Endothelial cell of umbilical vein (primary cell): ENCODE data around the gene EZH1. TPM values are rescaled to one million over a fixed set of nuclear protein-coding genes. Genes with fewer than 3 reads are reported as not detected.

Experiments
- BruUV-seq: library from RNA; stranded (reverse); fragments of 400-500 nt; replicated peaks from 2 replicates; lab custom pipeline; 2021; lab: Mats Ljungman, UMichigan
- CTCF ChIA-PET: fragments of 300-600, 350-600 bp; sonication (Branson Sonifier 250); formaldehyde crosslinking; loops from one replicate; lab custom pipeline; 2021; ENCODE audit warnings: antibody characterized with exemption, inconsistent platforms; lab: Charles Lee
- POLR2A ChIA-PET: fragments of 300-600, 350-600 bp; sonication (Branson Sonifier 250); formaldehyde crosslinking; loops from one replicate; lab custom pipeline; 2021; ENCODE audit warnings: antibody characterized with exemption, inconsistent platforms; lab: Charles Lee
- DNase-seq: peaks from one replicate; pipeline ENCODE4 v3.0.0-alpha.2; 2011; ENCODE audit warnings: low read depth, low spot score
- FAIRE-seq: peaks from 2 replicates; lab custom pipeline; 2011; peaks lifted over from hg19 to GRCh38; lab: Jason Lieb, UNC
- H2AFZ ChIP-seq: 2 replicates; pipeline ENCODE4 v1.6.0; 2012; ENCODE audit warnings: low read depth, low read length, control low read depth, inconsistent platforms
- H3K27ac ChIP-seq: 2 replicates; pipeline ENCODE4 v1.5.1; 2011; ENCODE audit warnings: low read depth, mild to moderate bottlenecking, control low read depth, low read length, moderate library complexity; ENCODE audit not compliant: insufficient read depth
- H3K27me3 ChIP-seq, 2 experiments: 2 replicates each; pipeline versions ENCODE4 v1.6.0 to v1.6.1; 2011; ENCODE audit warnings: low read length in 2 of 2, mixed read lengths in 1 of 2; ENCODE audit not compliant: control insufficient read depth in 2 of 2, insufficient read depth in 2 of 2
- H3K36me3 ChIP-seq, 2 experiments: 2 replicates in 1 of 2; 3 replicates in 1 of 2; pipeline ENCODE4 v1.5.1; 2011; ENCODE audit warnings: low read length in 2 of 2, mild to moderate bottlenecking in 1 of 2, moderate library complexity in 1 of 2; ENCODE audit not compliant: control insufficient read depth in 2 of 2, insufficient read depth in 2 of 2; ENCODE audit errors: extremely low read depth in 1 of 2
- H3K4me1 ChIP-seq: 3 replicates; pipeline ENCODE4 v1.5.1; 2011; ENCODE audit warnings: mild to moderate bottlenecking, low read length; ENCODE audit not compliant: control insufficient read depth, insufficient read depth; ENCODE audit errors: extremely low read depth
- H3K4me2 ChIP-seq: 2 replicates; pipeline ENCODE4 v1.6.1; 2011; ENCODE audit warnings: low read length, control low read depth, mixed read lengths; ENCODE audit not compliant: insufficient read depth
- H3K4me3 ChIP-seq, 3 experiments: fragments of 200-600 bp in 1 of 3; sonication (generic), shearing (Covaris generic) in 1 of 3; replicated peaks in 1 of 3; 2 replicates each; pipeline ENCODE4 v1.5.1; 2011 to 2016; ENCODE audit warnings: control low read depth in 3 of 3, low read length in 3 of 3, mild to moderate bottlenecking in 2 of 3, inconsistent platforms in 1 of 3, low read depth in 1 of 3, moderate library complexity in 1 of 3; ENCODE audit not compliant: insufficient read depth in 1 of 3
- H3K79me2 ChIP-seq: 2 replicates; pipeline ENCODE4 v1.6.0; 2012; ENCODE audit warnings: low read length, inconsistent platforms; ENCODE audit not compliant: control insufficient read depth, insufficient read depth
- H3K9ac ChIP-seq: replicated peaks from 2 replicates; pipeline ENCODE3; 2011; ENCODE audit warnings: low read length, control low read depth; ENCODE audit not compliant: insufficient read depth; ENCODE audit errors: extremely low read depth
- H3K9me1 ChIP-seq: replicated peaks from 3 replicates; pipeline ENCODE4 v1.6.0; 2011; ENCODE audit warnings: mild to moderate bottlenecking, low read length; ENCODE audit not compliant: control insufficient read depth, insufficient read depth; ENCODE audit errors: extremely low read depth
- H3K9me3 ChIP-seq: replicated peaks from 2 replicates; pipeline ENCODE4 v1.5.1; 2012; ENCODE audit warnings: low read length, inconsistent platforms; ENCODE audit not compliant: control insufficient read depth, insufficient read depth
- H4K20me1 ChIP-seq: replicated peaks from 2 replicates; pipeline ENCODE3; 2011; ENCODE audit warnings: mild to moderate bottlenecking, low read length; ENCODE audit not compliant: control insufficient read depth, insufficient read depth; ENCODE audit errors: extremely low read depth
- CTCF ChIP-seq, 2 donors: IDR thresholded peaks; 1 replicate in 1 of 2; 2 replicates in 1 of 2; pipeline ENCODE4 v1.5.1; 2011; ENCODE audit warnings: low read length in 2 of 2, mild to moderate bottlenecking in 2 of 2, moderate library complexity in 2 of 2, control low read depth in 1 of 2, inconsistent platforms in 1 of 2, low read depth in 1 of 2; ENCODE audit not compliant: insufficient read depth in 1 of 2; ENCODE audit errors: extremely low read depth in 1 of 2
- FOS ChIP-seq: IDR thresholded peaks from 2 replicates; pipeline ENCODE4 v1.6.1; 2011; ENCODE audit warnings: mild to moderate bottlenecking, low read length, moderate library complexity, borderline replicate concordance; ENCODE audit not compliant: insufficient read depth
- JUN ChIP-seq: IDR thresholded peaks from 2 replicates; pipeline ENCODE4 v1.6.1; 2011; ENCODE audit warnings: borderline replicate concordance, low read depth; ENCODE audit not compliant: insufficient read length, insufficient read depth
- POLR2AphosphoS5 ChIP-seq: IDR thresholded peaks from 2 replicates; pipeline ENCODE4 v1.6.1; 2012; ENCODE audit warnings: low read depth, mild to moderate bottlenecking, control low read depth, low read length, moderate library complexity; ENCODE audit not compliant: insufficient read depth
- dilution Hi-C: fragments of 300-500 bp; cut with MboI; formaldehyde crosslinking; loops from one replicate; pipeline ENCODE4 v1.15.0; 2019; ENCODE audit warnings: low sequenced_read_pairs; ENCODE audit not compliant: extremely low pct_ligation_motif_present
- intact Hi-C: fragments of 100-400 bp; cut with micrococcal nuclease; formaldehyde crosslinking; loops from one replicate; pipeline ENCODE4 v1.10.0; 2022
- polyA plus RNA-seq, 4 experiments: library from polyadenylated mRNA; depleted of rRNA in 3 of 4; stranded (reverse) in 3 of 4; unstranded in 1 of 4; fragments of >200 nt; gene quantifications; 2 replicates each; pipeline versions ENCODE4 v1.2.1 to v1.2.3, GENCODE V29; 2011 to 2012; ENCODE audit warnings: missing spikeins in 1 of 4
- total RNA-seq: library from RNA; stranded (reverse); gene quantifications from 2 replicates; pipeline ENCODE4 v1.2.3, GENCODE V29; 2021

EZH1 gene
- total and polyA plus RNA-seq, 2 donors (not counting 3 experiments of a cell fraction or from before 2014, with no cell fraction given), result 31.4 to 33.7 TPM

DNA sequence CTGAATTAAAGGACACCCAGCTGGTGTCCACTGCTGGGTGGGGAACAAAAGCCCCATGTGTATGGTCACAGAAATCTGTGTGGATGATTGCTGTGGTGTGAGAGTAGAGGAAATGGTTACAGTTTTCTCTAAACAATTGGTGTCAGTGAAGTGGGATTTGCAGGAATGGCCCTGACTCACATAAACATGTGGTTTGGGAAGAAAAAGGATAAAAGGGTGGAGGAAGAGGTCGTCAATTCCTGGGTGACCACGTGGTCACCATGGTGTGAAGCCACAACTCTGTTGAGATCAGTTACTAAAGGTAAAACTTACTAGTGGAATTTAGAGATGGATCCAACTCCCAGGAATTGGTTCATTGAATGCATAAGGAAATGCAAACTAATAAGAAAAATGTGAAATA, 89.3 kb downstream of the EZH1 start:
- no peaks in the 10 kb centered on the region for H3K79me2 ChIP-seq
- H3K27ac ChIP-seq, result no peak overlapping the region
- H3K9ac ChIP-seq, result no peak overlapping the region
- no peaks in the 10 kb centered on the region for H4K20me1 ChIP-seq
- ChIA-PET POLR2A (no interaction called here), CTCF (no interaction called here)
- no peaks in the 10 kb centered on the region for H3K36me3 ChIP-seq
- FAIRE-seq, result no peak
- BruUV-seq, result no TSS peak
- H3K27me3 ChIP-seq, result no peaks in the 10 kb centered on the region
- no peak for DNase-seq
- H3K4me3 ChIP-seq, result no peak overlapping the region
- dilution Hi-C loops (no loop called here), intact Hi-C loops (loop anchor here (5.0 kb wide), 1 partner anchor 48 kb away; the partner anchor contains the start of genes RETREG3 and TUBG1)
- no peaks in the 10 kb centered on the region for H3K9me3 ChIP-seq
- H2AFZ ChIP-seq, result no peak overlapping the region
- H3K9me1 ChIP-seq, result no peaks in the 10 kb centered on the region
- TF ChIP-seq FOS (no peak), JUN (no peak), CTCF (IDR thresholded peaks at IDR 0.05; ENCODE audit: extremely low read depth in 1 of 2, insufficient read depth in 1 of 2, low read depth in 1 of 2, low read length in 2 of 2) (no peak), POLR2AphosphoS5 (no peak)
- peaks cover 13% of the 10 kb centered on the region for H3K4me1 ChIP-seq
- H3K4me2 ChIP-seq, result no peak overlapping the region
